Renal pelvis (tissue), 3 donors: ENCODE results near the gene B4GALT4. TPM values are rescaled to one million over a fixed set of nuclear protein-coding genes. Genes with fewer than 3 reads are reported as not detected.

Experiments used
- polyA plus RNA-seq, 3 donors: library from polyadenylated mRNA; unstranded; fragments of 120-200 nt; gene quantifications; one replicate each; pipeline ENCODE4 v1.2.1, GENCODE V29; 2013; ENCODE audit not compliant: insufficient read length in 3 of 3

The B4GALT4 gene
- polyA plus RNA-seq, 3 donors, result 30.8 to 37.9 (median 31.5) TPM

Other genes starting within 250 kb of the B4GALT4 start
- 1 to 10 TPM; 3.8 to 5.9 (median 4.3) TPM for gene IGSF11, start 206.0 kb downstream of the B4GALT4 start, polyA plus RNA-seq
- gene TEX55, start 94.7 kb downstream of the B4GALT4 start, polyA plus RNA-seq, result not detected
- 10 to 100 TPM in 1 of 3 donors, 1 to 10 TPM in 2; 7.1 to 13.2 (median 9.1) TPM for gene UPK1B, start 67.3 kb downstream of the B4GALT4 start, polyA plus RNA-seq
- gene ARHGAP31, start 53.5 kb upstream of the B4GALT4 start, polyA plus RNA-seq, result 10 to 100 TPM; 10.7 to 12.7 (median 12.4) TPM
- 10 to 100 TPM; 50.0 to 62.2 (median 58.5) TPM for gene TMEM39A, start 222.7 kb upstream of the B4GALT4 start, polyA plus RNA-seq
- 10 to 100 TPM; 24.0 to 33.4 (median 28.9) TPM for gene POGLUT1, start 228.1 kb upstream of the B4GALT4 start, polyA plus RNA-seq